ENCODE data around the gene BRME1.

The BRME1 gene

DNA sequence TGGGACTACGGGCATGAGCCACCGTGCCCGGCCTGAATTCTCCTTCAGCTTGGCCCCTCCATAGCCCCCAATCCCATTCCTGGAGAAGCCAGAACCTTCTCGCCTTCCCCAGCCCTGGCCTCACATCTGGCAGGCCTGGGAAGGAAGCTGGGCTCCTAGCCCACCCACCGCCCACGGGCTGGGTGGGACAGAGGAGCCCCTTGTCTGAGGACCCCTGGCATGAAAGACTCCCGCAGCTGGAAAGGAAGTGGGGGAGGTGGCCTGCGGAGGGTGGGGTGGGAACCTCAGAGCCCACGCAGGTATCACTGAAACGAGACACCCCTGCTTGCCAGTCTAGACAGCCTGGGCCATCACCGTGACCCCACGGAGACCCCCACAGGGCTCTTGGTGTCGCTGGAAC, 36.6 kb downstream of the BRME1 start:
- no peak for TF ChIP-seq EZH2phosphoT487 (conservative IDR thresholded peaks at IDR 0.05; ENCODE audit: low read length)
- TF ChIP-seq, protein P1, sequence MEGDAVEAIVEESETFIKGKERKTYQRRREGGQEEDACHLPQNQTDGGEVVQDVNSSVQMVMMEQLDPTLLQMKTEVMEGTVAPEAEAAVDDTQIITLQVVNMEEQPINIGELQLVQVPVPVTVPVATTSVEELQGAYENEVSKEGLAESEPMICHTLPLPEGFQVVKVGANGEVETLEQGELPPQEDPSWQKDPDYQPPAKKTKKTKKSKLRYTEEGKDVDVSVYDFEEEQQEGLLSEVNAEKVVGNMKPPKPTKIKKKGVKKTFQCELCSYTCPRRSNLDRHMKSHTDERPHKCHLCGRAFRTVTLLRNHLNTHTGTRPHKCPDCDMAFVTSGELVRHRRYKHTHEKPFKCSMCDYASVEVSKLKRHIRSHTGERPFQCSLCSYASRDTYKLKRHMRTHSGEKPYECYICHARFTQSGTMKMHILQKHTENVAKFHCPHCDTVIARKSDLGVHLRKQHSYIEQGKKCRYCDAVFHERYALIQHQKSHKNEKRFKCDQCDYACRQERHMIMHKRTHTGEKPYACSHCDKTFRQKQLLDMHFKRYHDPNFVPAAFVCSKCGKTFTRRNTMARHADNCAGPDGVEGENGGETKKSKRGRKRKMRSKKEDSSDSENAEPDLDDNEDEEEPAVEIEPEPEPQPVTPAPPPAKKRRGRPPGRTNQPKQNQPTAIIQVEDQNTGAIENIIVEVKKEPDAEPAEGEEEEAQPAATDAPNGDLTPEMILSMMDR (IDR thresholded peaks at IDR 0.05; ENCODE audit: insufficient read depth, low read length, poor library complexity, severe bottlenecking) = no peak

DNA sequence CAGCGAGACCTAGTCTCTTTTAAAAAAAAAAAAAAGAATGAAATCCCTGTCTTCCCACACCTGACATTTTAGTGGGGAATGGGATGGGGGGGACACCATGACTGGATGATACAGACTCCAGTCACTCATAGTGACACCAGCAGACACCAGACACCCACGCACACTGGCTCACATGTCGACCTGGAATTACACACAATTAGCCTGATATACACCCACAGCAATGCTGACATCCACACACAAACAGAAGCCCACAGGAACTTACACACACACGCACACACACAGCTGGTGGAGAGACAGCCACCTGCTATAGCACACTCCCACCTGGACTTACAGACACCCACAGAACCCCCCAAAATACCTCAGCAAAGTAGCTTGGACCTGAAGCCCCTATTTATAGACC, 37.3 kb downstream of the BRME1 start:
- Histone ChIP-seq H3K36me3 (ENCODE audit: low read length) (no peaks in the 10 kb centered on the region), H3K9ac (ENCODE audit: low read length) (no peak overlapping the region), H3K4me3 (ENCODE audit: insufficient read depth, low read length, poor library complexity, severe bottlenecking) (no peak overlapping the region), H3K4me2 (ENCODE audit: low read depth, low read length, poor library complexity, severe bottlenecking) (no peak overlapping the region), H3F3A (ENCODE audit: insufficient read depth) (no peaks in the 10 kb centered on the region), H3K79me2 (ENCODE audit: insufficient read depth, low read length) (no peaks in the 10 kb centered on the region), H3K27ac (ENCODE audit: low read depth, low read length) (no peak overlapping the region), H3K27me3 (ENCODE audit: low read length) (no peaks in the 10 kb centered on the region), H4K20me1 (ENCODE audit: low read depth, low read length) (no peaks in the 10 kb centered on the region), H3K9me3 (ENCODE audit: insufficient read depth, low read length) (no peaks in the 10 kb centered on the region), H2AFZ (ENCODE audit: low read depth, low read length, severe bottlenecking) (no peak overlapping the region), H3K9me2 (replicated peaks; ENCODE audit: insufficient read depth, low read length) (no peaks in the 10 kb centered on the region)
- TF ChIP-seq, protein P1 (IDR thresholded peaks at IDR 0.05; ENCODE audit: insufficient read depth, low read length, poor library complexity, severe bottlenecking) = no peak
- TF ChIP-seq EZH2phosphoT487 (conservative IDR thresholded peaks at IDR 0.05; ENCODE audit: low read length) = no peak

More for the DNA sequence above, 36.6 kb downstream of the BRME1 start:
- H3K27me3 ChIP-seq (ENCODE audit: low read length) = no peaks in the 10 kb centered on the region
- H2AFZ ChIP-seq (ENCODE audit: low read depth, low read length, severe bottlenecking) = no peak overlapping the region
- H3K9ac ChIP-seq (ENCODE audit: low read length) = no peak overlapping the region
- H3K79me2 ChIP-seq (ENCODE audit: insufficient read depth, low read length) = no peaks in the 10 kb centered on the region
- H3K27ac ChIP-seq (ENCODE audit: low read depth, low read length) = no peak overlapping the region
- H3K9me3 ChIP-seq (ENCODE audit: insufficient read depth, low read length) = no peaks in the 10 kb centered on the region
- H3K4me2 ChIP-seq (ENCODE audit: low read depth, low read length, poor library complexity, severe bottlenecking) = no peak overlapping the region
- H3K9me2 ChIP-seq (replicated peaks; ENCODE audit: insufficient read depth, low read length) = no peaks in the 10 kb centered on the region
- no peaks in the 10 kb centered on the region for H3K36me3 ChIP-seq (ENCODE audit: low read length)
- no peaks in the 10 kb centered on the region for H3F3A ChIP-seq (ENCODE audit: insufficient read depth)
- no peak overlapping the region for H3K4me3 ChIP-seq (ENCODE audit: insufficient read depth, low read length, poor library complexity, severe bottlenecking)
- H4K20me1 ChIP-seq (ENCODE audit: low read depth, low read length) = no peaks in the 10 kb centered on the region

DNA sequence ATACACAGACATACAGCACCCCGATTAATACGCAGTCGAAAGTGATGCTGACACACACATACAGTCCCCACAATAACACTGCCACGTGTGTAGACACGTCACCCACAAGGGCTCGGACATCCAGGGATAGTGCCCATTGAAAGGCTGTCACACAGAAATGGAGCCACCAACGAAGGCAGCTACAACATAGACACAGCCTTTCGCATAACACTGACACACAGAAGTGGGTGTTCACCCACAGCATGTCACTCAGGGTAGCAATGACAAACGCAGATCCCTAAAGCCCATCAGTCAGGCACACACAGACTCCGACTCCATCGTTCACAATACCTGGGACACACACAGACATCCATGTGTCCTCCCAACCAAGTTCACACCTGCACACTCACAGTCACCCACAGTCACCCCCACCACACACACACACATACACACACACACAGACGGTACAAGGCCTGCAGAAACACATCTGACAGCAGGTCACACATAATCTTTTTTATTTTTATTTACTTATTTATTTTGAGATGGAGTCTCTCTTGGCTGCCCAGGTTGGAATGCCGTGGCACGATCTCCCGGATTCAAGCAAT, 39.4 kb downstream of the BRME1 start:
- H3K4me2 ChIP-seq (ENCODE audit: low read depth, low read length, poor library complexity, severe bottlenecking) = no peak overlapping the region
- no peaks in the 10 kb centered on the region for H3K9me2 ChIP-seq (replicated peaks; ENCODE audit: insufficient read depth, low read length)
- no peaks in the 10 kb centered on the region for H3K79me2 ChIP-seq (ENCODE audit: insufficient read depth, low read length)
- H3K27me3 ChIP-seq (ENCODE audit: low read length) = no peaks in the 10 kb centered on the region
- H3K9me3 ChIP-seq (ENCODE audit: insufficient read depth, low read length) = no peaks in the 10 kb centered on the region
- no peak overlapping the region for H3K4me3 ChIP-seq (ENCODE audit: insufficient read depth, low read length, poor library complexity, severe bottlenecking)
- no peak for TF ChIP-seq EZH2phosphoT487 (conservative IDR thresholded peaks at IDR 0.05; ENCODE audit: low read length)
- TF ChIP-seq, protein P1 (IDR thresholded peaks at IDR 0.05; ENCODE audit: insufficient read depth, low read length, poor library complexity, severe bottlenecking) = no peak
- H3F3A ChIP-seq (ENCODE audit: insufficient read depth) = no peaks in the 10 kb centered on the region
- H3K9ac ChIP-seq (ENCODE audit: low read length) = no peak overlapping the region
- no peaks in the 10 kb centered on the region for H4K20me1 ChIP-seq (ENCODE audit: low read depth, low read length)
- H3K27ac ChIP-seq (ENCODE audit: low read depth, low read length) = no peak overlapping the region
- H2AFZ ChIP-seq (ENCODE audit: low read depth, low read length, severe bottlenecking) = no peak overlapping the region
- no peaks in the 10 kb centered on the region for H3K36me3 ChIP-seq (ENCODE audit: low read length)
